ENCODE data around the gene HCST.

Gene HCST

GRCh38 chr19:35911173-35911572 lies 8.8 kb downstream of the HCST start:
- H3K4me3 ChIP-seq (ENCODE audit: control insufficient read depth, low read depth, low read length) = no peak overlapping the region
- no peak for TF ChIP-seq CTCF (conservative IDR thresholded peaks at IDR 0.05; ENCODE audit: control insufficient read depth, insufficient read depth, low read depth, low read length)
- no peak for DNase-seq (ENCODE audit: low read depth)

GRCh38 chr19:35911790-35912189 lies 9.5 kb downstream of the HCST start:
- H3K4me3 ChIP-seq (ENCODE audit: control insufficient read depth, low read depth, low read length) = no peak overlapping the region
- TF ChIP-seq CTCF (conservative IDR thresholded peaks at IDR 0.05; ENCODE audit: control insufficient read depth, insufficient read depth, low read depth, low read length) = no peak
- DNase-seq (ENCODE audit: low read depth) = no peak

- H3K4me3 ChIP-seq (ENCODE audit: control insufficient read depth, low read depth, low read length) = no peak overlapping the region
- no peak for TF ChIP-seq CTCF (conservative IDR thresholded peaks at IDR 0.05; ENCODE audit: control insufficient read depth, insufficient read depth, low read depth, low read length)
- peak; percentile 33 for DNase-seq (ENCODE audit: low read depth)
Measured at GRCh38 chr19:35913589-35913988, 11.3 kb downstream of the HCST start.

- no peak for DNase-seq (ENCODE audit: low read depth)
- TF ChIP-seq CTCF (conservative IDR thresholded peaks at IDR 0.05; ENCODE audit: control insufficient read depth, insufficient read depth, low read depth, low read length) = no peak
- H3K4me3 ChIP-seq (ENCODE audit: control insufficient read depth, low read depth, low read length) = no peak overlapping the region
Measured at GRCh38 chr19:35915443-35915842, 13.1 kb downstream of the HCST start.

DNA sequence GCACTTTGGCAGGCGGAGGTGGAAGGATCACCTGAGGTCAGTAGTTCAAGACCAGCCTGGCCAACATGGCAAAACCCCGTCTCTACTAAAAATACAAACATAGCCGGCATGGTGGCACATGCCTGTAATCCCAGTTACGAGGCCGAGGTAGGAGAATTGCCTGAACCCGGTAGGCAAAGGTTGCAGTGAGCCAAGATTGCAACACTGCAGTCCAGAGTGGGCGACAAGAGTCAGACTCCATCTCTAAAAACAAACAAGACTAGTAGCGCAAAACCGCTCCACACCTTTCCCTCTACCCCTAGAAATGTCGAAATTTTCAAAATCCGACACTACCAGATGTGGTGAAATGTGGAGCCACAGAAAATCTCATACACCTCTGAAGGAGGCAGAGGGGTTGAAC lies 17.0 kb downstream of the HCST start:
- H3K4me3 ChIP-seq (ENCODE audit: control insufficient read depth, low read depth, low read length) = no peak overlapping the region
- DNase-seq (ENCODE audit: low read depth) = no peak
- no peak for TF ChIP-seq CTCF (conservative IDR thresholded peaks at IDR 0.05; ENCODE audit: control insufficient read depth, insufficient read depth, low read depth, low read length)

DNA sequence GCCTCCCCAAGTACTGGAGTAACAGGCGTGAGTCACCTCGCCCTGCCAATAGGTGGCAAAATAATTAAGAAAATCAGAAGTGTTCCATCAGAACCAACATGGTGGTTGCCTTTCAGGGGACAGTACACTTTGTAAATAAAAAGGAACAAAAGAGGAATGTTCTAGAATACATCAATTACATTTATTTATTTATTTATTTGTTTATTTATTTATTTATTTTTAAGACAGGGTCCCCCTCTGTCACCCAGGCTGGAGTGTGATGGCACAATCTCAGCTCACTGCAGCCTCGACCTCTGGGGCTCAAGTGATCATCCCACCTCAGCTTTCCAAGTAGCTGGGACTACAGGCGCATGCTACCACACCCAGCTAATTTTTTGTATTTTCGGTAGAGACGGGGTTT lies 18.7 kb downstream of the HCST start:
- H3K4me3 ChIP-seq (ENCODE audit: control insufficient read depth, low read depth, low read length) = no peak overlapping the region
- no peak for DNase-seq (ENCODE audit: low read depth)
- TF ChIP-seq CTCF (conservative IDR thresholded peaks at IDR 0.05; ENCODE audit: control insufficient read depth, insufficient read depth, low read depth, low read length) = no peak

- no peak for DNase-seq (ENCODE audit: low read depth)
- no peak for TF ChIP-seq CTCF (conservative IDR thresholded peaks at IDR 0.05; ENCODE audit: control insufficient read depth, insufficient read depth, low read depth, low read length)
Measured at GRCh38 chr19:35925501-35925900, 23.2 kb downstream of the HCST start.

More at GRCh38 chr19:35925501-35925900, 23.2 kb downstream of the HCST start:
- no peak overlapping the region for H3K4me3 ChIP-seq (ENCODE audit: control insufficient read depth, low read depth, low read length)

All from fibroblast of mammary gland (primary cell).